ENCODE results near the gene FAM234A.
"Not testable (repeated sequence)": the region's sequence is repeated elsewhere in the genome, so short reads cannot be mapped to it uniquely, and the experiment has no call there.

FAM234A gene

DNA sequence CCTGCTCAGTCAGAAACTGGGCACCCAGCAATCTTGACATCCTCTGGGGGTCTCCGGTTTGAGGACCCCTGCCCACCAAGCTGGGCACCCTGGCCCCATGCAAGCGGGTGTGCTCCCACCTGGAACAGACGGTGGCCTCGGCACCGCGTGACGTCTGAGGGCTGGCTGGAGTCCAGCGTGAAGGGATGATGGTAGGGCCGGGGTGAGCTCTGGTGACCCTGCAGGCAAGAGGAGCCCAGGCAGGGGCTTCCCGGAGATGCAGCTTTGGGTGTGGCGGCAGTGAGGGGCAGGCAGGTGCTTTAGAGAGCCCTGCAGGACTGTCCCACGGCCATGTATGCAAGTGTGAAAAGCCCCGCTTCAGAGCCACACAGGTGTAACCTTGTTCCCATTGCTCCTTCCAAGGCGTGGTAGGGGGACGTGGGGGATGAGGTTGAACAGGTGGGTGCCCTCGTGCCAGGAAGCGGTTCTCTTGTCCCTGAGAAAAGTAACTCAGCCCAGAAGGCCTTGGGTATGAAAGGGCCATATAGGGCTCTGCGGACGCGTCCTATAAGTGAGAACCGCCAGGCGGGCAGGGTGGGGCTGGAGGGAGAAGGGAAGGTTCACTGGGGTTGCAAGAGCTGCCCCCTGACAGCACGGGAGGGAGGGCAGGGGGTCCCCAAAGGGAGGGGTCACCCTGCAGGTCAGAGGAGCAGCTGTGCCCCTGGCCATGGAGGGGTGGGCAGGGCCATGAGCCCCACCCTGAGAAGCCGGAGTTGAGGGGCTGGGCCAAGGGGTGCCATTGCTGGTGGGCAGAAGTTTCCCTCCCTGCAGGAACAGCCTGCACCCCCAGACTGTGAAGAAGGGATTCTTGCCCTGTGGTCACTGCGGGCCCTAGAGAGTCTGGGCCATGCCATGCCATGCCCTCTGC lies 31.9 kb downstream of the FAM234A start:
- no peak for DNase-seq

DNA sequence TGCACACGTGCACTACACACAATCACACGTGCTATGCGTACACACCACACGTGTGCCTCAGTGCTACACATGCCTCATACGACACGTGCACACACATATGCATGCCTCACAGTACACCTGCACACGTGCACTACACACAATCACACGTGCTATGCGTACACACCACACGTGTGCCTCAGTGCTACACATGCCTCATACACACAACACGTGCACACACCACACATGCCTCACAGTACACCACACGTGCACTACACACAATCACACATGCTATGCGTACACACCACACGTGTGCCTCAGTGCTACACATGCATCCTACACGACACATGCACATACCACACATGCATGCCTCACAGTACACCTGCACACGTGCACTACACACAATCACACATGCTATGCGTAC lies 32.9 kb downstream of the FAM234A start:
- DNase-seq = not testable (repeated sequence)

DNA sequence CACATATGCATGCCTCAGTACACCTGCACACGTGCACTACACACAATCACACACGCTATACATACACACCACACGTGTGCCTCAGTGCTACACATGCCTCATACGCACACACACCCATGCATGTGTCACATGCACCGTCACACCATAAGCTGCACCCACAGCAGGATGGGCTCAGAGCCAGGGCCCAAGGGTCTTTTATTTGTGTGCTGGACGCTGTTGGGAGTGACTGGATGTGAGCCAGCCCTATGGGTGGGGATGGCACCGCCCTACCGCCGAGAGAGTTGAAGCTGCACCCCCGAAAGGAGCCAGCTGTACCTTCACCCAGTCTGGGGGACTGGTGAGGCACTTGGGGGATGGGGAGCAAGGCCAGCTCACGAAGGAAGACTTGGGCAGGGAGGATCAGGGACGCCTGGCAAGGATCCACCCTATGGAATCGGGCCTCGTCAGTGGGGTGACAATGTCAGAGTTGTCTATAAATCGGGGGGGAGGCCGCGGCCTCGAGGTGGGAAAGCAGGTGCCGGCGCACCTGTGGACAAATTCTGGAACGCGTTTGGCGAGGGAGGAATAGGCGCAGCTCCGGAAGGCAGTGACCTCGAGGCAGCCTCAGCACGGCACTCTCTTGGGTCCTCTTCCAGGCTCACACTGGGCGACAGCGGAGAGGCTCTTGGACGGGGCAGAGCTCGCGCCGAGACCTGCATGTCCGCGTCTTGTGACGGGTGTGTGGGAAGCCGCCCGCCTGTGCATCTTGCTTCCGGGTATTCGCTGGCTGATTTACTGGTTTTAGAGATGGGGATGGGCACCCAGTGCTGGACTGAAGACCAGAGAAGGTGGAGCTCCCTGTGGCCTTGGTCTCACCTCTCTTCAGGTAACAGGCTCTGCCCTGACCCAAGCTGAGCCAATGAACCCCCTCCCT lies 33.8 kb downstream of the FAM234A start:
- no peak for DNase-seq

DNA sequence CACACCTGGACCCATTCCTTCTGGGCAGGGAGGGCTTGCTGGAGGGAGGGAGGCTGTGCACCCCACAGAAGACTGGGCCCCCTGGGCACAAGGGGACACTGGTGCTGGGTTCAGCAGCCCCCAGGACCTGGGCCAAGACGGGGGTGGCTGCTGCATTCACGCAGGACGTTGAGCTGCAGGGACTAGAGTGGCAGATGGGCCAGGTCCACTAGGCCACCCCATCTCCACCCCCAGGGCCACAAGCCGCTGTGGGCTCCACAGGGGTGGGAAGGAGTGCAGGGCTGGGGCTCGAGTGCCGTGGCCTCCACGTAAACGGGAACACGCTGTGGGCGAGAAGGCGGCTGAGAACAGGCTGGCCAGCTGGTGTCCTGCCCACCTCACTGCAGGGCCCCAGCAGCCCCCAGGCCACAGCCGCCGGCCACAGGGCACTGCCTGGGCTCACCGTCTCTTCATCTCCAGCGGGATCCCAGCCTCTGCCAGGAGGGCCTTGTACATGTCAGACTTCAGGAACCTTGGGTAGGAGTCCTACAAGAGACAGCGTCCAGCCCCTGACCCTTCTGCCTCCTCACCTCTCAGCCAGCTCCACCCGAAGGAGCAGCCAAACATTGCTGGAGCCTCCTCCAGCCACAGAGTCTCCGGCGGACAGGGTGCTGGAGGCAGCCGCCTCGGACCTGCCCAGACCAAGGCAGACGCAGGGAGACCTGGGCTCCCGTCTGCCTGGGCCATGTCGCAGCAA lies 34.6 kb downstream of the FAM234A start:
- DNase-seq = no peak

DNA sequence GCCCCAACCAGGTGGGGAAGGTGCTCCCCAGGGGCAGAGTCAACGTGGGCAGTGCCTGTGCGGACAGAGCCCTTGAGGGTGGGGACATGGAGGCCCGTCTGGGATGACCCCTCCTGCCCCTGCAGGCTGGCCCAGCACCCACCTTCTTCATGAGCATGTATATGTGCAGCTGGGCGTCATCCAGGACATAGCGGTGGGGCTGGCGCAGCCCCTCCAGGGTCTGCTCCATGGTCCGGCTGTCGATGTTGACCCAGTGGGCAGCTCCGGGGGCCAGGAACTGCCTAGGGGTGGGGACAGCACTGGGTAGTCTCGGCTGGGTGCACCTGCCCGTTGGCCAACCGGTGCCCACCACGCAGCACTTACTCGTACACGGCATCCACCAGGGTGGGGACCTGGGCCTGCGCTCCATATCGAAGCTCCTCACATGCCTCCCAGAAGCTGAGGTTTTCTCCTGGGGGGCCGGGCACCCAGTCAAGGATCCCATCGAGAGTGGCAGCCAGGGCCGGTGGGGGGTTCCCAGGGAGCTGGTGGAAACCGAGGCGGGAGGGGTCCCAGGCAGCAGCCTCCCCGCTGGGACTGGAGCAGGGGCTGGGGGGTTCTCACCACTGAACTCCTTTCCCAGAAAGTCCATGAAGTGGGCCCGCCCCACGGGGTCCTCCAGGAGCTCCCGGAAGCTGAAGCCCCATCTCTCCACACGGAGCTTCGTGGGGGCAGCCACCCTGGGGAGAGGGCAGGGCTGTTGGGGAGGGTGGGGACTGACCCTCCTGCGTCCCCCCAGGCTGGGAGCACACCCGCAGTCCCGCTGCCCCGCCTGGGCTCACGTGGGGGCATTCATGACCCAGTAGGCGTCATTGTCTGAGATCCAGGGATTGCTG lies 36.0 kb downstream of the FAM234A start:
- no peak for DNase-seq

DNA sequence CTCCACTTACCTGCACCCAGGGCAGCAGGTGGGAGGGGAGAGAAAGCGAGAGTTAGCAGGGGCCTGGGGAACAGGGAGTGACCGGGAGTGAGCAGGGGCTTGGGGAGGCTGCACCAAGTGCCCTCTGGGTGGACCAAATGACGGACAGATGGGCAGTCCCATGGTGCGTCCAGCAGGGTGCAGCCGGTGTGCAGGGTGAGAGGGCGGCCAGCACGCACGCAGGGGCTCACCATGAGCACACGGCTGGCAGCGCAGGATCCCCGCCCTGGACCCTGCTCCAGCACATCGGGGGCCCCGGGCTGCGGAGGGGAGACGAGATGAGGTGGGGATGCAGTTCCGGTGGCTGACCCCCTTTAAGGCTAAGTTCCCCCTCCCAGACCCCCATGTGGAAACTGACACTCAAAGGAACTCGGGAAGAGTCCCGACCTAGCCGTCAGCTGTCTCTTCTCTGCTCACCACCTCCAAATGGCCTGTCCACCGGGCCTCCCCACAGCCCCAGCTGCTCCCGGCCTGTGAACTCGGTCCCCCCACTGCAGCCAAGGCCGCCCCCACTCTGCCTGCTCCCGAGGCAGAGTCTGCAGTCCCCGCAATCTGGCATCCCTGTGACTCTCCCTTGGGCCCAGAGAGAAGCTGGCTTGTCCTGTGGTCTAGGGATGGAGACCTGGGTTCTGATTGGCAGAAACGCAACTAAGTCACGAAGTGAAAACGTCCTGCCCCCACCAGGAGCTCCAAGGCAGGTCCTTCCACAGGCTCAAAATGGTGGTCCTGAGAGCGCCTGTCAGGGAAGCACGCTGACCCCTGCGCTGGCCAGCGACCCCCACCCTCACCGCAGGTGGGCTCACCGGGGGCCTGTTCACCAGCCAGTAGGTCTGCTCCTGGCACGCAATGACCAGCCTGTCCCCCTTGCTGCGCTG lies 38.3 kb downstream of the FAM234A start:
- DNase-seq = no peak

DNA sequence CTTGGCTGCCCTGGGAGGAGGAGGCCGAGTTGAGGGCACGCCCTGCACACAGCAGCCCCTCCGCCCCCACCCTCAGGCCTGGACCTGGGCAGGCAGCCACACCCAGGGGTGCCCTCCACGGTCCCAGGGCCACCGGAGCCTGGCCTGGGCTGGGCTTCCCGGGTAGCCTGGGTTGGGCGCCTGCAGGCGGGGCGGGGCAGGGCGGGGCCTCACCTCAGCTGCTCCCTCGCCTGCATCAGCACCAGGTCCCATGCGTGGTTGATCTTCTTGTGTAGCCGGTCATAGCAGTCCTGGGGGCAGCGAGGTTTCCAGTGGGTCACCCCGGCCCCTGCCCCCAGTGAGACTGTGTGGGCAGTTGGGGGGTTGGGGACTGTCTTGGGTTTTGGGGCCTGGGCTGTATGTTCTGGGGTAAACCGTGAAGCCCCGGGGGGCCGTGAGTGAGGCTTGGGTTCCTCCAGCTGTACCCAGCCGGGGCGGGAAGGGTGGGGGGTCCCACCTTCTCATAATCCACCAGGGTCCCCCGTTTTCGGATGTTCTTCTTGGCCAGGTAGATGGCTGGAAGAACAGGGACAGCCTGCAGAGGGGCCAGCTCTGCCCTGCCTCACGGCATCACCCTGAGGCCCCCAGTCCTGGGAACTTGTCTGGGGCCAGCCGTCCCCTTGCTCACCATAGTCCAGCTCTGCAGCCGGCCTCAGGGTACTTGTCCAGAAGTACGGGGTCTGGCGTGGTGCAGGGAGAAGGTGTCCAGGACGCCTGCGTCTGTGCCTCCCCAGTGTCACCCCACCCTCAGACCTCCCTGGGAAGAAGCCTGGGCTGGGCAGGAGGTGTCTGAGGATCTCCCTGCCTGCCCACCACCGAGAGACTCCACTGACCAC lies 39.2 kb downstream of the FAM234A start:
- no peak for DNase-seq

DNA sequence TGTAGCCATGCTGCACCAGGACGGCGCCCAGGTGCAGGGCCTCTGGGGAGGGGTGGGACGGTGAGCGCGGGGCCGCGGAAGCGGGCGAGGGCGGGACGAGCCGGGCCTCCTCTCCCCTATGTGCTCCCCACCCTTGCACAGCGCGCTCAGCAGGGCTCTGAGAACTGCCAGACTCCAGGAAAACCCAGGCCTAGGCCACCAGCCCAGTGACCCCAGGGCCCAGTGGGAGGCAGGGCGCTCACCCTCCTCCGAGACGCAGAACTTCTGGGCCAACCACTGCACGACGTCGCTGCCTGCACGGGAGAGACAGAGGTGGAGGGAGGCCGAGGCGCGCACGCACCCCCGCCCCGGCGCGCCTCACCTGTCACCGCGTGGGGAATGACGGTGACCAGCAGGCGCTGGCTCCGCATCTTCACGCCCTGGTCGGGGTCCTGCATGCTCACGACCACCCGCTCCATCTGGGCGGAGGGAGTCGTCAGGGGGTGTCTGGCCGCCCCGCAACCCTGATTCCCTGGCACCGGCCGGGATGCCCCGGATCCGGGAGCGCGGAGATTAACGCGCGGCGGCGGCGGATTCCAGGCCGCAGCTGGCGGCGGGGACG lies 40.5 kb downstream of the FAM234A start:
- no peak for DNase-seq

GRCh38 chr16:275786-276232 lies 41.2 kb downstream of the FAM234A start, which contains the start of gene RGS11:
RGS11 (minus strand) TSS chr16:275944; CDS start chr16:275911, 33 bp downstream.
- DNase-seq = no peak

DNA sequence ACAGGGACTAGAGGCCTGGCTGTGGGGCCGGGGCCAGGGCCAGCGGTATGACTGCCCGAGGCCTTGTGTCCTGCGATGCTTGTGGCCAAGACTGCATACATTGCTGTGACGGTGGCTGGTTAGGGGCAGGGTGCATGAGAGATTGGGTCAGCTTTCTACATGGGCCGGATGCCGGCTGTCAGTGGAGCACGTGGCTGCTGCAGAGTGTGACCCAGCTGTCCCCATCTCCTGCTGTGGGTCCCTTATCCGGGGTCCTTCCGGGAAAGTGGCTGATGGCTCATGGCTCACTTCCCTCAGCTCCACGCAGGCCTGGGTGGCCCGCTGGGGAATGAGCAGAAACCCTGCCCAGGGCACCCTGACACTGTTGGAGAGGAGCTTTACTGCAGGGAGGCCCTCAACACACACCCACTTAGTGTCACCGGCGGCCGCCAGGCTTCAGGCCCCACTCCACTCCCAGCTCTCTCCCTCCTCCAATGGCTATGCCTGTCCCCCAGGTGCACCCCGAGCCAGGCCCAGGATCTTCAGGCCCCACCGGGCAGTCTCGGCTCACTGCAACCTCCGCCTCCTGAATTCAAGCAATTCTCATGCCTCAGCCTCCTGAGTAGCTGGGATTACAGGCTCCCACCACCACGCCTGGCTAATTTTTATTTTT lies 41.9 kb downstream of the FAM234A start:
- no peak for DNase-seq

GRCh38 chr16:278863-279366 lies 44.3 kb downstream of the FAM234A start:
- DNase-seq = no peak

GRCh38 chr16:279531-279930 lies 44.9 kb downstream of the FAM234A start:
- DNase-seq = no peak

- no peak for DNase-seq
Observed at GRCh38 chr16:280005-280460, 45.4 kb downstream of the FAM234A start.

- DNase-seq = no peak
Observed at GRCh38 chr16:280552-280951, 45.9 kb downstream of the FAM234A start, which contains the start of gene ARHGDIG. ARHGDIG (plus strand) TSS chr16:280591; CDS start chr16:280681, 90 bp downstream.

DNA sequence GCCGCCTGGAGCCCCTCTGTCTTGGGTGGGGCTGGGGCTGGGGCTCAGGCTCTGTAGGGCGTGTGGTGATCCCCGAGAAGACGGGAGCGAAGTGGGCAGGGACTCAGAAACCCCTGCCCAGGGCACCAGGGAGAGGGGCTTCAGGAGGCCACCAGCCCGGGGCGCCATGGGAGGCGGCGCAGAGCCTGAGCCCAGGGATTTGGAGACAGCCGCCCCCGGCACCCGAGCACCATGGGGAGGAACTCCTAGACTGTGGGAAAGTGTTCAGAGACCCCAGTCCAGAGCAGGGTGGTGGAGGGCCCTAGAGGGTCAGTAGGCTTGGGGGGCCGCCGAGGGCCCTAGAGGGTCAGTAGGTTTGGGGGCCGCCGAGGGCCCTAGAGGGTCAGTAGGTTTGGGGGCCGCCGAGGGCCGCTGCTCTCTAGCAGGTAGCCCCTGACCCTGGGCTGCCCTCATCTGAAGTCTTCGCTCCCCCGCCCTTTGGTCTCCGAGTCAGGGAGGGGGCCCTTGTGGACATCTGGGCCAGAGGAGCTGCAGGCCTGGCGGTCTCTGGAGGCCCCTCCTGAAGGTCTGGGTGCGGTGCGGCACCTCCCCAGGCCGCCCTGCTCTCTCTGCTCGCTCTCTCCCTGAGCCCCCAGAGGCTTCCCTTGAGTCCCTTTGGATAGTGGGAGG lies 46.5 kb downstream of the FAM234A start:
- DNase-seq = no peak

- DNase-seq = no peak
Observed at GRCh38 chr16:281660-282255, 47.1 kb downstream of the FAM234A start.

DNA sequence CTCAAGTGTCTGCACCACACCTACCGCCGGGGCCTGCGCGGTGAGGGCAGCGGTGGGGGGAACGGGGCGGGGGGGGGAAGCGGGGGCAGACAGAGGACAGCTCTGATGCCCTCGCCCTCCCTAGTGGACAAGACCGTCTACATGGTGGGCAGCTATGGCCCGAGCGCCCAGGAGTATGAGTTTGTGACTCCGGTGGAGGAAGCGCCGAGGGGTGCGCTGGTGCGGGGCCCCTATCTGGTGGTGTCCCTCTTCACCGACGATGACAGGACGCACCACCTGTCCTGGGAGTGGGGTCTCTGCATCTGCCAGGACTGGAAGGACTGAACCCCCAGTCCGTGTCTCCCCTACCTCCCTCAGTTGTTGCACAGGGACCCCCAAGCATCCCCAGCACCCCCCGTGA lies 47.9 kb downstream of the FAM234A start:
- no peak for DNase-seq
